HG02763 (cell line): ENCODE results near the gene PDE5A.

Source experiments
- ATAC-seq: cut with Tn5 transposase; IDR thresholded peaks from one replicate; pipeline ENCODE4 v1.9.1; 2021; ENCODE audit warnings: mild to moderate bottlenecking, moderate library complexity; ENCODE audit not compliant: unreplicated experiment

PDE5A gene

DNA sequence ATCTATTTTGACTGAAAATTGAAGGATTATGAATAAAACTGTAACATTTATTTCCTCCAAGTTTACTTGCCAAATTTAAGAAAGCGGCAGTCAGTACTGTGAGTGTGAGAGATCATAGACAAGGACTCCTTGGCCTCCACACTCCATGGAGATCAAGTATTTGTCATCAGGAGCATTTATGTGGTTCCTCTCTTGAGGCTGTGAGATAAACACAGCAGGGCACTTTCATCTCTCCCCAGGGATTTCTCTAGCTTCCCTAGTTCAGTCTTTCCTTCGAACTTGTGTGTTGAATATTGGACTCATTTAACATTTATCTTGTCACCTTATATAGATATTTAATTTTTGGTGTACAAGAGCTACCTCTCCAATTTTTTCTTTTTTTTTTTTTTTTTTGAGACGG lies 40.8 kb downstream of the PDE5A start:
- no peak for ATAC-seq

DNA sequence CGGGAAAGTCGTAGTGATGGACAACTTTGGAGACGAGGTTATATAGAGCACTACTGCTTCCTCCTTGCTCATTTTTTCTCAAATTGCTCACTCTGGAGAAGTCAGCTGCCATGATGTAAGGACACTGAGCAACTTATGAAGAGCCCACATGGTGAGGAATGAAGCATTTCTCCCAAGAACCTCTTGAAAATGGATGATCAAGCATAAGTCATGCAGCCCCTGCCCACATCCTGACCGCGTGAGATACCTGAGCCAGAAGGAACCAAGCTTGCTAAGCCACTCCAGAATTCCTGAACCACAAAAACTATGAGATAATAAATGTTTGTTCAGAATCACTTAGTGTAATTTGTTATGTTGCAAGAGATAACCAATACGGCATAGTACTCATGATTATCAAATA lies 42.8 kb downstream of the PDE5A start:
- ATAC-seq = no peak

DNA sequence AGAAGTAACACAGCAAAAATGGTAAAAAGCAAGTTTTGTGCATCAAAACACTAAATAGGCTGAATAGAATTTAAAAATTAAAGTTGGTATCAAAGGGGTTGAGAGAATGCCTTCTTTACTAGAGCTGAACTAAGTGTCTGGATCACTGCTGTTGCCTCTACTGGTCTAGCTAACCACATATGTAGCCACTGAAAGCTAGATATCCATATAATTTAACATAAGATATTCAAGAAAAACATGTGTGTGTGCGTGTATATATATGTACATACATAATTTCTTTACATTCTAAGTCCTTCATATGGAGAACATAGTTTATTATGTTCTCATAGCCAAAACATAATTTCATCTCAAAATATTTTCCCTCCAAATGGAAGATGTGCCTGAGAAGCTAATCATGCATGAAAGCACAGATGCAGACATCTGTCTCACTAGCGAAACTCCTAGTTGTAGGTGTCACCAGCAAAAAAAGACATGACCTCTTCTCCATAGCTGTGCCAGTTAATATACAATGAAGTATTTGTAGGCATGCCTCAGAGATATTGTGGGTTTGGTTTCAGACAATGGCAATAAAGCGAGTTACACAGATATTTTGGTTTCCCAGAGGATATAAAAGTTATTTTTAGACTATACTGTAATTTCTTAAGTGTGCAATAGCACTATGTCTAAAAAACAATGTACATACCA lies 47.3 kb downstream of the PDE5A start:
- ATAC-seq = no peak

DNA sequence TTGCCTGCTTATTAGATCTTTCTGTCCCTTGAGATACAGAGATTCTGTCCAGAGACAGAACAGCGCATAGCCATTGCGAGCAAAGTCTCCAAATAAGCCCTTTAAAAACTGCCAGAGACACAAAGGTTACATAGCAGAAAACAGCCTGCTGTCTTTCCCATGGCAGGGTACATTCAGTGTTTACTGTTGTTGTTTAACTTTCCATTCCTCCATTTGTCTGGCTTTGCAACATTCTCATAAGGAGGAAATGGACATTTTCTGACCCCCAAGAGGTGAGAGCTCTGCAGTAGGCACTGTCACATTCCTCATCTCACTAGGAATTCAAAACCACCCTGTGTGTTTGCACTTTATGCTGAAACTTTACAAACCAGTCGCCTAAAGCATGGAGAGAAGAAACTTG lies 48.3 kb downstream of the PDE5A start:
- ATAC-seq = no peak

DNA sequence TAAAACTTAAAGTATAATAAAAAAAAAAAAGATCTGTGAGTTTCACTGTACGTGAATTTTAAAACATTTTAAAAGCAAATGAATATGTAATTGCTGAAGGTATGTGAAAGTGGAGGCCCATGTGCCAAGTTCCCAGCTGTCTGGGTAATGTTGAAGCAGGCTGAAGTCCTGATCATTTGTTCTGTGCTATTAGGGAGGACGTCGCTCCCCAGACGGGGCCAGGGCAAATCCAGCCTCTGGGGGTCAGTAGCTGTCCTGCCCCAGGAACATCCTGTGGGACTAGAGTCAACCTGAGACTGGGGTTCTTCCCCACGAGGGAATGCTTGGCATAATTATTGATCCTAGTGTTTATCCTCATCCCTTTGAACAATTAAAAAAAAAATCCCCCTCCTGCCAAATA lies 48.8 kb downstream of the PDE5A start:
- ATAC-seq = no peak

DNA sequence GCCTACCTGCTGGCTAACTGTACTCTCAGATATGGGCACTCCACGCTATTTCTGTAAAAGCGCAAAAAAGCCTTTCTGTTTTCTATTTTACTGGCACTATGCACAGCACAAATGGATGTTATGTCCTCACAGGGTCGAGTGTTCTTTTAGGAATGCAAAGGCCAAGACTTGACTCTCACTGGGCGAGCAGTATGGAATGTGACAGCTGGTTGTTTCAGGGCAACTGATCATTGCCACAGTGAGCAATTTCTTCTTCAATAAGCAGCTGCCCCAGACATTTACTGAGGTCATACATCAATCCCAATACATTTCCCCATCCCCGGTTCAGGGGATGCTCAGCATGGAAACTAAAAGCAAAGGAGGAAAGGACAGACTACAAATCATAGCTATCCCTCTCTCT lies 58.2 kb downstream of the PDE5A start:
- ATAC-seq = no peak

DNA sequence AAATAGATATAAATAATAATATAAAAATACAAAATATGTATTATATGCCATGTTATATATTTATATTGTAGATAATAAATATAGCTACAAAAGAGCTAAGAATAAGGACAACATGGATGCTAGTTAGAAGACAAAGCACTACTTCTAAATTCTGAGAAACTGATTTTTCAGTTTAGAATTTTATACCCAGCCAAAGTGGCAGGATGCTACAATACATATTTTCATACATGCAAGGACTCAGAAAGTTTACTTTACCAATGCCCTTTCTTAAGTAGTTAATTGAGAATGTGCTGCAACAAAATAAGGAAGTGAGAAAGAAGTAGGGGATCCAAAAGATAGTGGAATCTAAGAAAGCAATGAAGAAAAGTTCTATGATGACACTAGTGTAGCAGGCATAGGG lies 64.5 kb downstream of the PDE5A start:
- no peak for ATAC-seq

DNA sequence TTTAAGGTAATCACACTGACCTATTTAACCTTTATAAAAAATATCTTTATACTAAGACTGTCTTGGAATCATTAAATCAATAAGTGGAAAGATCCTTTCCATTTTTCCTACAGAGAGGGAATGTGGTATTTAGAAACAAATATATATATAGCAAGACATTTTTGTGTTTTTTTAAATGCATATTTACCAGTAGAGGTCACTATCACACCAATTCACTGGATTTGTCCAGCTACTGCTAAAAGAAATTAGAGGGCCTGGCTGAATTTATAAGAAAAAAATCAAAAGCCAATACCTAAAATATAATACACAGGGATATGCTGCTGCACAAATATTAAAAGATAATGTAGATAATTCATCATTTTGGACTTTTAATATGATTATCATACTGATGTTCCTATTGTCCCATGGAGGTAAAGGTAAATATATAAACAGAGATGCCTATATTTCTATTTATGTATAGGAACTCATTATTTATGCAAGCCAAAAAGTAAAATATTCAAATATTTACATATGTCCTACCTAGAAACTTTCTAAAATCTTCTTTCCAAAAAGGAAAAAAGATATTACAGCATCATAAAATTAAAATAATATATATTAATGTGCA lies 69.5 kb downstream of the PDE5A start:
- ATAC-seq = no peak

DNA sequence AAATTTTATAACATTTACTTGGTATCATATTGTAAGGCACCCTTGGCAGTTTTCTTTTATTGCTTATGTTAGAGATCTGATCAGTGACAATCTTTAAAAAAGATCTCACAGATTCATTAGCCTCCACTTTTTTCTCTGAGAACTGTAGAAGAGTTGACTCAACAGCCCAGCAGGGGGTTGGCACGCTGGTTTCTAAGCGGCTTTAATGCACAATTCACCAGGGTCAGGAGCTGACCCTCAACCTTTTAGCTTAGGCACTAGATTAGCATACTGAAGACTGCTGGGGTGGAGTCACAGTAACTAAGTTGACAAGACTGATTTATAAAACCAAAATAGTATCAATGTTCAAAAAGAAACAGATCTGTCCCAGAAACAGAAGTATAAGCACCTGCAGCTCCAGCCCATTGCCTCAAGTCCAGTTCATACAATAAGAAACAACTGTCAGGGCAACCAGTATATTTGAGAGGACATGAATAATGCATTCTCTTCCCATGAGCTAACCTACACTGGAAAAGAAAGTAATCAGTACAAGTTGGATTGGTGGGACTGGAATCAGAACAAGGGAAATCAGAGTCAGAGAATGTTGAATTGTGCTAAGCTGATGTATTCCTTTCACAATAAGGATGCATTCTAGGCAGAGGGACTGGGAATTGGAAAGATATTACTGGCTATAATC lies 77.6 kb downstream of the PDE5A start:
- no peak for ATAC-seq

DNA sequence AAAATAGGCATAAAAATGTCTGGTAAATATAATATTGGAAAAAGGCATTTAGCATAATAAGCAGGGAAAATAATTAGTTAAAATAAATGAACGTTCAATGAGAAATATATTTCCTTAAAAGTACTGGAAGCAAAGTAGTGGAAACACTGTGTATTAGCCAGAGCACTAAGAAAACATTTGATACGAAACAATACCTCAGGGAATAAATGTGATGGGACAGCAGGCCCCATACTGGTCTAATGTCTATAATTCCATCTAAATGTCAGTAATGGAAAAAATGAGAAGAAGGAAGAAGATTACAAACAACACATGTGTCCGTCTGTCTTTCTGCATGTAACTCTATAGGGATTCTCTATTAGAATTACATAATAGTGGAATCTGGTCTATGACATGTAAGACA lies 79.0 kb downstream of the PDE5A start:
- no peak for ATAC-seq

DNA sequence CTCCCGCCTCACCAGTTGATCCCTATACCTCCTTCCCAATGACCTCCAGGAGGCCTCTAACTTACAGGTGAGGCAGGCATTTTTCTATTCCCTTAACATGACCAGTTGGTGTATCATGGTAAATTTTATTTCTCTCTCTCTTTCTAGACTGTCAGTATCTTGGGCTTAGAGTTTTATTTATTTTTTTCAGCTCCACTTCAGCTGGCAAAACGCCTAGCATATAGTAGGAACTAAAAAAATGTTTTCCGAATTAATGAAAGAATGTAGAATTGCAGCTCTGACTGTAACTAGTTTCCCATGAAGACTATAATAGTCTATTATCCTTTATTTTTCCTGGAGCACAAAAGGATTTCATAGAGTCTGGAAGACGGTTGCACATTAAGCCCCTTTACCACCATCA lies 84.8 kb downstream of the PDE5A start:
- ATAC-seq = no peak

DNA sequence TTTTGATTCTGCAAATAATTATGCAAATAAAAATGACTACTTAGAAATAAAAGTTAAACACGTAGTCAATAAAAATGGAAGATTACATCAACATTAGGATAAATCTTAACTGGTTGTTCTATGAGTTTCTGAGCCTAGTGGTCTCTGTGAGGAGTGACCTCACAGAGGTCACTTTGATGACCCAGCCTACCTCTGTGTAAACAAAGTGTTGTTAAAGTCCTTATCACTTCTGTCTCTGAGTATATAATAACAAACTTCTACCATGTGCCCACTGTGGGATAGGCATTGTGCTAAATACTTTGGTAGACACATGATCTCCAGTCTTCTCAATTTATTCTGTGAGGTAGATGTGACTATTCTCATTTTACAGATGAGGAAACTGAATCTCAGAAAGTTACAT lies 85.4 kb downstream of the PDE5A start:
- ATAC-seq = no peak

DNA sequence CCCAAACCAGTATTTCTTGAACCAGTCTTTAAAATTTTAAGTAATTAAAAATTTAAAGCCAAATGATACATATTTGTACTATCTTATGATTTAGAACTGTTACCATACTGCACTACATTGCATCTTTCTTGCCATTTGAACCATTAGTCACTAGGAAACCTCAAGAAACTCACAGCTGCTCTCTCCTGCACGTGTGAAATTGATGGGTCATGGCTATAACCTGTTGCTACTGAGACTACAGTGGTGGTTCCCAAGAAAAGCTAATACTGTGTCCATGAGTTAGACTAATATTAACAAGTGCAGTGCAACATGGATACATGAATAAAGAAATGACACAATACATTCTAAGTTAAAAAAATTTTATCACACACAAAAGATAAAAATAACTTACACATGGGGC lies 88.4 kb downstream of the PDE5A start:
- ATAC-seq = no peak

DNA sequence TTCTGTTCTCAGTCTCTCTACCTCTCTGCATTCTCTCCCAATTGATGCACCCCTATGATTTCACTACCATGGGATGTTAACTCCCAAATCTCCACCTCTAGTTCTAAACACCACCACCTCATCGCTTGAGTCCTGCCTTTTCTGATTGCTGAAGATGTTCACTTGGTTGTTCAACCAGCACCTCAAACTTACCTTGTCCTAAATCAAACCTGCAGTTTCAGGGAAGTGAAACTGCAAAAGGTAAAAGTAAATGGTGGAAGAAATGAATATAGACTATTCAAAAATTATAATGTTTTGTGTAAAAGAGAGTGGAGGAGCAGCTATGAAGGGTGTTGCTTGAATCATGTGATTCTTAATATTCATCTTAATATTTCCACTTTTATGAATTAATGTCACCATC lies 91.0 kb downstream of the PDE5A start:
- ATAC-seq = no peak

DNA sequence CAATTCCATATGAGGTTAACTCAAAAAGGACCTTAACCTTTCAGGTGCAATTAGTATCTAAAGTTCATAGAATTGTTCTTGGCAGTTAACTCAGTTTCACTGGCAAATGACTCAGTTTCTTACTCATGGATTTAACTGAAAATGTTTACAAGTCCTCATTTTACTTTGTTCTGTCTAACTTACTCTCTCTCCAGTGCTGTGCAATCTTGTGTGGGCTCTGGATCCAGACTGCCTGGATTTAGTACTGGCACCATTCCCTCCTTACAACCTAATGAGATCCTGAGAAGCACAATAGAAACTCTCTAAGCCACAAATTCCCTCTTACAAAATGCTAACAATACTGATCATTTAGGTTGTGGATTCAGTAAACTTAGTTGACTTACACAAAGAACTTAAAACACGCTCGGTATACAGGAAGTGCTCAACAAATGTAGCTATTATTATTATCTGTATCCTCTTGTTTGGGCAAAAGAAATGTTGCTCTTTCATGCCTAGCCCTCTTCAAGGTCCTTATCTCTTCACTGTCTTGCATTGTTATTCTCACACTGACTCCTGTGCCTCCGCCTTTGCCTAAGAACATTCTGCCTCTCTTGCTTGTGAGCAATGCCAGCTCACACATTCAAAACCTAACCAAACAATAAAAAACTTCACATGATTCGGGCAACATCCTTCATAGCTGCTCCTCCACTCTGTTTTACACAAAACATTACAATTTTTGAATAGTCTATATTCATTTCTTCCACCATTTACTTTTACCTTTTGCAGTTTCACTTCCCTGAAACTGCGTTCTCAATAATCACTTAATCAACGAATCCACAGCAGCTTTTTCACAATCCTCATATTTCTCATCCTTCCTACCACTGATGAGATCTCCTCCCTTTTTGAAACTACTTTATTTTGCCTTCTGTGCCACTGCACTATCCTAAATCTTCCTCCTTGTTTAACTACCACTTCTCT lies 91.8 kb downstream of the PDE5A start:
- ATAC-seq = no peak

DNA sequence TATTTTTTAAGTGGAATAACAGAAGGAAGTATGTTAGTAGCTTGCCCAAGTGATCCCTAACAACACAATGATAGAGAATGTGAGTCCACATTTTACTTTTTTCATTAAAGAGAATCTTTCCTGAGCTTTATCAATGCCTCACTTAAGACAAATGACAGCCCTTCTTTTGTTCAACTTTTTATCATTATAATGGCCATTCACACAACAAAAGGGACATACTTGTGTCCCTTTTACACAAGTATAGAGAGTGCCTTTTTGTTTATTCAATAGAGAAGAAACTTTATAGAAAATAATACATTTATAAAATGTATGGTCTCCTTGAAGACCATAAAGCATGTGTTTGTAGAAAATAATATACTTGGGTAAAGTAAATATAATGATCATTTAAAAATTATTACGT lies 96.3 kb downstream of the PDE5A start:
- no peak for ATAC-seq

DNA sequence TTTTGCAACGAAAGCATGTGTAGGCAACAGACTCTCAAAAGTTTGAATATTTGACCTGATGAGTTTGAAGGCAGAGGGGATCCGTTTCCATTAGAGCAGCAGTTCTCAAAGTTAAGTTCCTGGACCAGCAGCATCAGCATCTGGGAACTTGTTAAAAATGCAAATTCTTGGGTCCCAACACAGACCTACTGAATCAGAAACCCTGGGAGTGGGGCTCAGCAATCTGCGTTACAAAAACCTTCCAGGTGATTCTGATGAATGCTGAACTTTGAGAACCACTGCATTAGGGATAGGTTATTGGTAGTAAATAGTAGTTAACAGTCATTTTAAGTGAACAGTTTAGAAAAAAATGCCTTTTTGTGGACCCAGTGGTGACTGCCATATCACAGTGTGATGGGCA lies 98.8 kb downstream of the PDE5A start:
- ATAC-seq = no peak

DNA sequence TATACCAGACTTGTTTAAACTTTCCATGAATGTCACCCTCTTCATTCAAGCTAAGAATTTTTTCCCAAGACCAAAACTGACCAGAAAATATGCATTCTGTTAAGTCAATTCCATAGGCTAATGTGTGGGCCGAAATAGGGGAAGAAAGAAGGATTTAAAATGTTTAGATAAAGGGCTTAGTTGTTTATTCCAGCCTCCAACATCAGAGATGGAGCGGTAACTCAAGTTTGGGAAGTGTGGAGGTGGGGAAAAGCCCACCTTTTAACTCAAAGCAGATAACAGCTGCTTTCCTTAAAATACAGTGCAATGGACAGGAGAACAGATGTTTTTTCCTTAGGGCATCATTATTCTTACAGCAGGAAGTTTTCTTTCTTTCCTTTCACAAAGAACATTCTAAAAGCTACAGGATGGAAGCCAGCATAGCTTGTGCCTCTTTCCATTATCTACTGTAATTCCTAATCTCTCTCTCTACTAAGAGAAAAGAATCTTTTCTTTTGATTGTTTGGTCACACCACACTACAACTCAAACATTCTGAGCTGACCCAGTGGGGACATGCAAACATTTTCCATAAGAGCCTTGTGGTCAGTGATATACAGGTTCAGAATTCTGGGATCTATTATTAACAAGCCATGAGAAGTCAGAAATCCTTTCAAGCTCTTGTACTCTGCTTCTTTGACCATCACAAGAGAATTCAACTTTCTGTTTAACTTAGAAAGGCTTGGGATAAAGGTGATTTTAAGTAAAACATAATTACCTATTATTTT lies 101.6 kb downstream of the PDE5A start:
- ATAC-seq = no peak

DNA sequence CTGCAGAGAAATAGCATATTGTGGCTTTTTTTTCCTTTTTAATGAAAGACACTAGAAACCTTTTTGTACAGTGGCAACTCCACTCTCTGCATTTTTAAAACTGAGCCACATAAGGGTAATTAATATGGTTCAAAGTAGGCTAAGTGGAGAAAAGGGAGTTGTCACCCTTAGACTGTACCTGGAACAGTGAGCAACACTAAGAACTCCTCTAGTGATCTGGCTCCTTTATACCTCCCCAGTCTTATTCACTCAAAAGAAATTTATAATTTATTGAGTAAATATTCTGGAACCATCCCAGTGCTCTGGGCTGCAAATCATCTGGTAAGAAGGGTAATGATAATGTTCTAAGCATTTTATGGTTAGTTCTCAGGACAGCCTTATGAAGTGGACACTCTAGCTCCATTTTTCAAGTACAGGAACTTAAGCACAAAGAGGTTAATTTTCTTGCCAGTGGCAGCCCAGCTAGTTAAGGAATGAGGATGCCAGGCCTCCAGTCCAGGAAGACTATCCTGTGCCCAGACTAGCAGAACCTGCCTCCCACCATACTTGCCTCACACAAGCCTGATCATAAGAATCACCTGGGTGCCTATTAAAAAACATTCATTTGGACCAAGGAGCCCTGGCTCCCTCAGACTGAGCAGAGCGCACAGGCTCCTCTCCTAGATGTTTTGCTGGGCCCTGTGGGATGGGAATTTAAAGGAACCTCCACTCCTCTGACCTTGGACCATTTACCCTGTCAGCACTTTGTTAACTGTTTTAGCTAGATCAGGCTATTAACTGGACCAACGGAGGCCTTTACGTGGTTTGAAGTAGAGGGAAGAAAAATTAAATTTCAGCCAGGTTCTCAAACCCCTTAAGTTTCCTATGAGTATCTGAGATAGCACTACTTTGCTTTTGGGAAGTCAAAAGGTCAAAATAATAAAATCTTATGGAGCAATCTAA lies 102.6 kb downstream of the PDE5A start:
- ATAC-seq = no peak
